HG02885 (cell line): ENCODE results near the gene SORL1-AS1.

Experiments
- ATAC-seq: cut with Tn5 transposase; IDR thresholded peaks from one replicate; pipeline ENCODE4 v1.9.1; 2021; ENCODE audit warnings: mild to moderate bottlenecking; ENCODE audit not compliant: unreplicated experiment, poor library complexity

The SORL1-AS1 gene

DNA sequence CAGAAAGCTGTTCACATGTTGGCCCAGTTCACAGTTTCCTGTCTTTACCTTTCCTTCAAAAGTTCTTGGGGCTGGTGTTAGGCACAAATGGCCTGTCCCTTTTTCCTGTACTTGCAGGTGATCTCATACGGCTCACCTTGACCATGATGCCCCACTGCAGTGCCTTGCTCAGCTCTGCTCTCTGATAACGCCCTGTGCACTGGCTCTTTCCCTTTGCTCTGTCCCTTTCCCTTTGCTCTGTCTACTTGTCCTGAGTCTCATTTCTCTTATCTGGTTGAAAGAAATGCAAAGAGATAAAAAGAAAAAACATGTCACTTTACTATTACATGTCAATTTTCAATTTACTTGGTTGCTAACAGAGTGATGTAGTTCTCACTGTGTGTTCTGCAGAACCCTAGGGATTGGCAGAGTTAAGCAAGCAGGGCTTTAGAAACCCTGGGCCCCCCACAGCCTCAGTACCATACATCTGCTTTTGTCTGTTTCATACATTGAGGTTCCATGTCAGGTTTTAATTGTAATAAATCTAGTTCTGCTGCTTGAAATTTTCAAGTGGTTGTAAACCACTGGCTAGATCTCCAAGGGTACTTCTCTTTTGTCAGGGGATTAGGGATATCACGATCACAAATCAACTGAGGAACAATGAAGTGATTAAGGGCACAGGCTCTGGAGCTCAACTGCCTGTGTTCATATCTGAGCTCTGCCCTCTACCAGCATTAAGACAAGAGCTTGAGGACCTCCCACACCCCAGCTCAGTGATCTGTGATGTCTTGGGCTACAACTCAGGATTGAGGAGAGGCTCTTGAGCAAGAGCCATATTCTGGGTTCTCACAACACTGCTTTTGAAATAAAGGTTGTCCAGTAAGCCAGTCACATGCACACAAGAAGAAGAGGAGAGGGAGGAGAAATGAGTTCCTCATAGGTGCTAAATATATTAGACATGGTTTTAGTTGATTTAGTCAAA is 16.9 kb downstream of the SORL1-AS1 start:
- ATAC-seq = no peak

DNA sequence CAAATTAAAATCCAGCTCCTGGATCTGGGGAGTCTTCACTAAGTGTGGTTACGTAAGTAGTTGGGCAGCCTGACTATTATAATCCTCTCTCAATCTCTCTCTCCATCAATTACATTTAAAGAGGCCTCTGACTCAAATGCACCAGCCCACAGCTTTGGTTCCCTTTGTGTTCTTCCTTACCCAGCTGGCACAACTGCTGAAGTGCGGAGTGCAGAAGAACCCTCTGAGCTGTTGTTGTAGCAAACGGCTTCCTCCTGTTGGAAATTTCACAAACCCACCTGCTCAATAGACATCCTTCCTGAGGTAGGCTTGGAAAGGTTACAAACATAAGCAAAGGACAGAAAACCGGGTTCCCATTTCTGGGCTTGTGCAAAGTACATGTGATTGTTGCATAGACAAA is 17.6 kb downstream of the SORL1-AS1 start:
- no peak for ATAC-seq

DNA sequence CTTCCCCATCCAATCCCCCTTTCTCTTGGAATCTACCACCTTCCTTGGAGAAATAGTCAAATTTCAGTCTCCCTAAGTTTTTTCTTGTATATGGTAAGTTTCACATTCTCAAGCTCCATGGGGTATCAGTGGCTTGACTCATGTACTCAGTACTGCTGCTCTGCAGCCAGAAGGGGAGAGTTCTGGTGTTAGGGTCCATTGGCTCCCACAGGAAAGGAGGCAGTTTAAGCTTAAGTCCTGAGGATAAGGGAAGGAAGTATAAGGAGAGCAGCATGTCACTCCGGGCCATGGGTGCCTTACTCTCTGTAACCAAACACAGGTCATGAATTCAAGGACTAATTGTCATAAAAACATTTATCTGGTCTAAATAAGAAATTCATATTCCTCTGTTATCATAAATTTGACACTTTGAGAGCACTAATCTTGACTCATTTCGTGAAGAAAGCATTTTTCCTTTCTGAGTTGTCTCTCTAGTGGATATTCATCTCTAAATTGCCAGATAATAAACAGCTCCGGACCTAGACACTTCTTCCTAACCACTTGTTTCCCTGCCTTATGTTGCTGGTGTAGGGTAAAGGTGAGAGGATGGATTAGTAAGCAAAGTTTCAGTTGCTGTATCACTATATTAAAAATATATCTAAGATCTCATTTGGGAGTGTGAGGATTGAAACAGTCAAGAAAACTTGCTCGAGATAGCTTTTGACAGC is 20.8 kb downstream of the SORL1-AS1 start:
- ATAC-seq = no peak

DNA sequence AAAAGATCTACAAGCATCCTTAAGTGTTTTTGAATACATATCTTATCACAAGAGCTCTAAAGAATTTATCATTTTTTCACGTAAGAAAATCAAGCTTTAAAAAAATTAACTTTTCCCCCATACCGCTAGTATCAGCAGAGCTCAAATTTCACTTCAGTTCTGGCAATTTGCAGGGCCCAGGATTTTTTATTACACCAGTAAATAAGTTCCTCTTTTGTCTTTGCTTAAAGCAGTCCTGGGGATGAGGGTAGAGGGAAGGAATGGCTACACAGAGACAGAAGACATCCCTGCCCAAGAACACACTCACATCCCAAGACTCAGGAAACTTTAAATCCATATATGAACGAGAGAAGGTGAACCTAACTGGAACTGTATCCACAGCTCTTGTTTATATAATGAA is 23.2 kb downstream of the SORL1-AS1 start:
- no peak for ATAC-seq

DNA sequence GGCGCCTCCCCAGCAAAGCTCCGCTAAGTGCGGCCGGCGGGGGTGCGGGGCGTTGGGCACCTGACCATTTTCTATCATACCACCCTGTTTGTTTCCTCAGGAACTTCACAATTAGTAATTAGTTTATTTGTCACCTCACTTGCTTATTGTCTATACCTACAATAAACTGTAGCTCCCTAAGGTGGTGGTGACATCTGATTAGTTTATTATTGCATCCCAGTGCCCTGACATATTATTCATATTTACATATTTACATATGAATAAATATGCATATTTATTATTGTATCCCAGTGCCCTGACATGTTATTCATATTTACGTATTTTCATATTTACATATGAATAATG is 25.4 kb downstream of the SORL1-AS1 start:
- no peak for ATAC-seq

DNA sequence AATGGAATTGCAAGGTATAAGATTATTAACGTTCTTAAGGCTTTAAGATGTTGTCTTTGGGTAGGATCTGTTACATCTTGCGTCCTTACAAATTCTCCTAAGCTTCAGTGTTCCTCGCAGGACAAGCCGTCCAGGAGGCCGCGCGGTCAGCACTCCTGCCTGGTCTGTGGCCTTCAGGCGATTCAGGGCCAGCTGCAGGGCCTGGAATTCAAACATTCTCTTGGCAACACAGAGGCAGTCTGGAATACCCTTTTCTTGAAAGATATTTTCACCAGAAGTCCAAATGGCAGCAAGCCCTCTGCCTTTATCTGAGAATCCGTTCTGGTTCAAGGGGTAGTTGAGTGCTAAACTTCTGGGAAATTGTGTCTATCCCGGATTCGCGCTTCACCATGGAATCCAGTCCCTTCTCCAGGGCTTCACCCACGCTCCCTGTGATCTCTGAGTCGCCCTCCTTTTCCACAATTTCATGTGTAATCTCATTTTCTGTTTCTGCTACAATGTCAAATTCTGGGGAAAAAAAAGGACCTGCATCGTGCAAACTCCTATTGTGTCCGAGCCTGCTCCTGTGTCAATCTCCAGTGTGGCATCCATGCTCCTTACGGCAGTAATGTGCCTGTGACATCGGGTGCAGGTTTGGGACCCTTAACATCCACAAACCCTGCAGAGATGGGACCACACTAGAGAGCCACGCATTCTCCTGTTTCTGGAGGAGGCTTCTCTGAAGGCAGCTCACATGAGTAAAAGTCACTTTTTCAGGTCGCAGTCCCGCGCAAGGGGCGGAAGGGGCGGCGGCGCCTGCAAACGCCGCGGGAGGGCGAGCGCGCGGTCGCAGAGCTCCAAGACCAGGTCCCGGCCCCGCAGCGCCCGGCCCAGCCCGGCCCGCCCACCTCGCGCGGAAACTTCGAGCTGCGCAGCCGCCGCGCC is 26.0 kb downstream of the SORL1-AS1 start:
- ATAC-seq = peak; percentile 38

DNA sequence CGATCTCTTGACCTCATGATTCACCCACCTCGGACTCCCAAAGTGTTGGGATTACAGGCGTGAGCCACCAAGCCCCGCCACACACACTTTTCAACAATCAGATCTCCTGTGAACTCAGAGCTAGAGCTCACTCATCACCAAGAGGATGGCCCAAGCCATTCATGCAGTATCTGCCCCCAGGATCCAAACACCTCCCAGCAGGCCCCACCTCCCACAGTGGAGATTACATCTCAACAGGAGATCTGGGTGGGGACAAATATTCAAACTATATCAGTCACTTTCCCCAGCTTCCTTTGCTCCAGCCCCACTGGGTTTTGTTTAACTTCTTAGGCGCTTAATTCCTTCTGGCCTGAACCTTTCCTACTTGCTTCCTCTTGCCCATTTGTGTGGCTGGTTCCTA is 26.9 kb downstream of the SORL1-AS1 start:
- no peak for ATAC-seq

DNA sequence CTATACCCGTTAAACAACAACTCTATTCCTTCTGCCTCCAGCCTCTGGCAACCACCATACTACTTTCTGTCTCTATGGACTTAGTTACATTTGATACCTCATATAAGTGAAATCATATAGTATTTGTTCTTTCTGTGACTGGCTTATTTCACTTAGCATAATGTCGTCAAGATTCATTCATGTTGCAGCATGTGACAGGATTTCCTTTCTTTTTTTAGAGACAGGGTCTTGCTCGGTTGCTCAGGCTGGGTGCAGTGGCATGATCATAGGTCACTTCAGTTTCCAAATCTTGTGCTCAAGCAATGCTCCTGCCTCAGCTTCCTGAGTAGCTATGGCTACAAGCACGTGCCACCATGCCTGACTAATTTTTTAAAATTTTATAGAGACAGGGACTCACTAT is 30.1 kb downstream of the SORL1-AS1 start:
- ATAC-seq = peak; percentile 34

DNA sequence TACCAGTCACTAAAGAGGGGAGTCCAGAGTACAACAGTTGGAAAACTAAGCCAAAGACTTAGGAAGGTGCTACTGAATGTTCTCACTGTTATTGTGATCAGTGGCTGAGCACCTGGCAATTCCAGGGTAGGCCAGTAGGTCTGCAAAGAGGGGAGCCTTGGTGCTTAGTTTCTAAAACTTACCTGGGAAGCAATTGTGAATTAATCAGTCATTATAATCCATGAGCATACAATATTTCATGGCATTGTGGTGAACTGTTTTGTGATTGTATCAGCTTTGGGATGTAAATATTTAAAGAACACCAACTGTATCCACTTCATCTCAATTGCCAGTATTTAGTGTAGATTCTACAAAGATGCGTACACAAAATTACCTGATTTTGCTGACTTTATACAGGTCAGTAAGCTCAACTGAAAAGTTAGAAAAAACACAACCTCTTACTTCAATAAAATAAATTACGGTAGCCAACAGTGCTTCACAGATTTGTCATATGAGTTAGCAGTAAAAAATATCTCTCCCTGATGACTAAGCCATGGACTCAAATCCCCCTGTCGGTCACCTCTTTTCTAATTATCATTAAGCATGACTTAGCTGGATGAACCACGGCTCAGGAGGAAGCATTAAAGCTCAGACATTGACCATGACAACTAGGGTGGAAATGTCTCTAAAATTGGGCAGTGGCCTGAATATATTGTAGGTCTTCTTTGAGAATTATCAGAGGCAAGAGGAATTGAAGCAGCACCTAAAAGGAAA is 31.4 kb downstream of the SORL1-AS1 start:
- ATAC-seq = no peak

DNA sequence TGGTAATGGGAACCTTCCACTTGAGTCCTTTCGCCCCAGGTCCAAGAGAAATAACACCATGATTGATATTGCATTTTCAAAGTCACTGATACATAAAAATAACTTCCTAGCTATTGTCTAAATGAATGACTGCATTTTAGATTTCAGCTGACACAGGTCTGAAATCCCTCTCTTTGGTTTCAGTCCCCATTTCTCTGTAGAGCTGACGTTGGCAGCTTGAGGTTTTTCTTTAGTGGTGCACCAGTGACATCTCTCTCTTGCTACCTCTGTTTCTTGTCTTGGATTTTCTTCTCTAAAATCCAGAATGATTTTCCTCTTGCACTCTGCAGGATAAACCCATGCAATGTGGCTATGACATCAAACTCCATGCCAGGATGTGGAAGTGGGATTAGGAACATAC is 32.4 kb downstream of the SORL1-AS1 start:
- ATAC-seq = no peak

DNA sequence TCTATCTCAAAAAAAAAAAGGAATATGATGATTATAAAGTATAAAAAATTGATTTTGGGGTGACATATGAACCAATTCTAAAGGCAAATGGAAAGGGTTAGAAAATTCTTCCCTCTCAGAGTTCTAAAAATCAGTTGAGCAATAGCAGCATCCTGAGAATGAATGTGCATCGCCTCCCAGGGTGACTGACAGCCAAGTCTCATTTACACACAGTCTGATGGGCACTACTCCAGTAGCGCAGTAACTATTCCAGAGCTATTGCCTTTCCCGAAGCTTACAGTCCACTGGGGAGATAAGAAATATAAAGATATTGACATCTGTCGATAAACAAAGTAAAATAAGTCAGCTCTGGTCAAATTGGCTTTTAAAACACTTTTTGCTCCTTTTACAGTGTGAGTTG is 32.9 kb downstream of the SORL1-AS1 start:
- no peak for ATAC-seq

DNA sequence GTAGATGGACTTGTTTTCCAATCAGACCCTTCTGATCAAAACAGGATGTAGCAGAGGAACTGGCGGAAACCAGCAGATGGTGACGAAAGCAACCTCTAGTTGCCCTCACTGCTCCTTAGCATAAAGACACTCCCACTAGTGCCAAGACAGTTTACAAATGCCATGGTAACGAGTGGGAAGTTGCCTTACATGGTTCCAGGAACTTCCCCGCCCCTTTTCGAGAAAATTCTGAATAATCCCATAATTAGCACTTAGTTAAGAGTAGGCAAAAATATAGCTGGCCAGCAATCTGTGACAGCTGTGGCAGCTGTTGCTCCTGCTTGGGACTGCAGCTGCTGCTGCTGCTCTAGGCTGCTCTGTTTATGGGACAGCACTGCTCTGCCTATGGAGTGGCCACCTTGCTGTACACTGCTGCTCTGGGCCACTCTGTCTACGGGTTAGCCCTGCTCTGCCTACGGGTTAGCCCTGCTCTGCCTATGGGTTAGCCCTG is 34.1 kb downstream of the SORL1-AS1 start:
- ATAC-seq = no peak

DNA sequence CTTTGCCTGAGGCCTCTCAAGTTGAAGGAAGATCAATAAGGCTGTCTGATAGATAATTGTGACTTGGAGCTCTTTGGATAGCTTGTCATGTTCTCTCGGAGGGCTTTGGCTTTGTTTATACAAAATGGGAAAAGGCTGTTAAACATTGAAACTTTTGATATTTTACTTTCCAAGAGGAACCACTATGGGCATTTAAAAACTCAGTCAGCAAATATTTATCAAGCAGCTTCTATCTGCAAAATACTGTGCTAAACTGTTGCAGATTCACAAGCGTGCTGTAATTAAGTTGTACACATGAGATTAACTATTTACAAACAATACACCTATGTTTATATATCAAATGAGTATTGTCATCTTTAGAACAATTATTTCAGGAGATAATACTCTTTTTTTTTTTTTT is 35.2 kb downstream of the SORL1-AS1 start:
- ATAC-seq = no peak

DNA sequence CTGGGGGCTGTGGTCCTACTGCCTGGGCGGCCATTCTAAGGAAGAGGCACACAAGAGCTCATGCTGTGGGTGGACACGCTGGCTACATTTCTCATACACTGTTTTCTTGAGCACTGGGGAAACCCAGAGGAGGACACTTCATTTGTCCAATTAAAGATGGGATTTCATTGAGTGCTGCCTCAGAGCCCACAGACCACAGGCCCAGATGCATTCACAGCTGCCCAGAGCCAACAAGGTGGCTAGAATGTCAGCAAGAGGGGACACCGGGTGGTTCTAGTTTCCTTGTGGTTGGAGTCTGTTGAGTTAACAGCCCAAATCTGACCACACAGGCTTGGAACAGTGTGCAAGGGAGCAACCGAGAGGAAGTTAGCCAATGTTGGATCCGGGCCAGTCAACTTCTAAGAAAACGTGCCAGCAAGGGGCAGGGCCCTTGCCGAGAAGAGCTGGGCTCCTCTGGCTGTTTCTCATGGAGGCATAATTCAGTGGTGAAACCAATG is 35.7 kb downstream of the SORL1-AS1 start:
- peak; percentile 60 for ATAC-seq

DNA sequence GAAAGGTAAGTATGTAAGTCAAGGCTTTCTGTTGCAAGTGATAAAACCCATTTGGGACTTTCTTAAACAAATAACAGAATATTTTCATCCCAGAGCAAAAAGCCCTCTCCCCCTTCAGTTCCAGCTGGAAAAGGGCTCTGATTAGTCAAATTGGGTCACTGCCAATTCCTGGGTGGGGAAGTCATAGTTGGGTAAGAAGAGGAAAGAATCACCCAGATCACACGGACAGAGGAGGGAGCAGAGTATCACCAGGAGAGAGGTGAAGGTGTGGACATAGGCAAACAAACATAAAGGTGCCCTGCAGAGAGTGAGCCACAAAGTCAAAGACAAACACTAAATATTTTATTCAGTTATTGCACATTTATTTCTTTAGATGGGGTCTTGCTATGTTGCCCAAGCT is 36.9 kb downstream of the SORL1-AS1 start:
- ATAC-seq = no peak

DNA sequence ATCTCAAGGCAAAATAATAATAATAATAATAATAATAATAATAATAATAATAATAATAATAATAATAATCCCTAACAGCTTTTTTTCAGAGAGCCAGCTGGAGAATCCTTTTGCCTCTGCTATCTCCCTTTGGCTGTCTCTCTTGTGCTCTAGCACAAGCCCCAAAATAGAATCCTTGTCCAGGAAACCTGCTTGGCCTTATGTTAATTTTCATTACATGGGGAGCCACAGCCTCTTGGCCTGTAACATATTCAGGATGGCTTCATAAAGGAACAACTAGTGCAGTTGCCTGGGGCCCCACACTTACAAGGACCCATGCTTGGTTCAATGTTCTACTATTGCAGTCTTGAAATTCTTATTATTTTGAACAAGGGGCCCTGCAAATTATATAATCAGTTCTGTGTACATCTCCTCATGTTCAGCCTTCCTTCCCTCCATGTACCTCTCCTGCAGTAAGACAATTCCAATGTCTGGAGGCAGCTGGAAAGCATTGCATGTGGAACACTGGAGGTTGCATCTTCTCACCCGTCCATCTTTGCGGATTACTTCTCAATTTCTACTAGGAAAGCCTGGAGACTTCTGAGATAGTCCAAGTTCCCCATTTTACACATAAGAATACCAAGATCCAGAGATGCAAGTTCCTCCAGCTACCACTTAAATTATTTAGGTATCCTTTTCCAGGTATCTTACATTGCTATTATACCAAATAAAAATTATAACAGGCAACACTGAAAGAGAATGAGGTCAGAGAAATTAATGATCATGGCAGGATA is 38.4 kb downstream of the SORL1-AS1 start:
- no peak for ATAC-seq

DNA sequence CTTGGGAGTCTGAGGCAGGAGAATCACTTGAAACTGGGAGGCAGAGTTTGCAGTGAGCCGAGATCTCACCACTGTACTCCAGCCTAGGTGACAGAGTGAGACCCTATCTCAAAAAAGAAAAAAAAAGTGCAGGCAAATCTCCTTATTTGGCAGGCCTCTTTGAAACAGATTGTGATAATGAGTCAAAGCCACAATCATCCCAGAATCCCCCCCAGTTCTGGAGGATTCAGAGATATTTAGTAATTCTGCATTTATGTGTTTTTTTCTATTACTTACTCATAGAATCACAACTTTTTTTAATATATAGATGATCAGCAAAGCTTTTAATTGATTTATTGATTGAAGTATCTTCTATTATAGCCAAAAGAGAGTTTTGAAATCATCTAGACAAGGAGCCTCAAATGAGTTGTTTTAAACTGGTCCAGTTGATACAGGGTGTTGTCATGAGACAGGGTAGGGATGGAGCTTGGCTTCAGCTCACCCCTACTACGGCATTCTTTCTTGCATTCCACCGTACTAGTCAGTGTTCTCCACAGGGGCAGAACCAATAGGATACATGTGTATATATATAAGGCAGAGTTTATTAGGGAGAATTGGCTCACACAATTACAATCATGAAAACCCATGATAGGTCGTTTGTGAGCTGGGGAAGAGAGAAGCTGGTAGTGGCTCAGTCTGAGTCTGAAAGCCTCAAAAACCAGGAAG is 39.9 kb downstream of the SORL1-AS1 start:
- ATAC-seq = no peak

DNA sequence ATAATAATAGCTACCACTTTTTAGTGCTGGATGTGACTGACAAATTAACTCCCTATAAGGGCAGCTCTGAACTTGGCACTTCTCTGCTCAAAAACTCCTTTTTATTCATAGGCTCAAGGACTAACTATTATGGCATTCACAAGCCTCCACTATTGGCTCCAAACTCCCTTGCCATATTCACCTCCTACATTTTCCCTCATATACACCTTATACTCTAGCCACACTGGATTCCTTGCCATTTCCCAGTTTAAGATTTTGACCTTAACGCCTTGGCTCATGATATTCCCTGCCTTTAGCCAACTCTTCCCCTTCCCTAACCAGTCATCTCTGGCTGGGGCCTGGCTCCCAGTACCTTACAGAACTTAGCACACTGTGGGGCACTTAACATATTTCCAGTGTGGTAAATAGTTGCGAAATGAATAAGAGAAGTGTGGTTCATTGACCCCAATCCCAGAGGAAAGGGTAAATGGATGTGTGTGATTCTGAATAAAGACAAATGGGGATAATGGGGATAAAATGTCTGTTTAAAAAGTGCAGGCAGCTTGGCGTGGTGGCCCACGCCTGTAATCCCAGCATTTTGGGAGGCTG is 40.7 kb downstream of the SORL1-AS1 start:
- no peak for ATAC-seq
